Anterior cingulate cortex (tissue), 58 donors: ENCODE data around the gene RSAD2.

Experiments used
- DNase-seq, 58 donors: peaks; one replicate each; lab custom pipeline; 2025; lab: John Stamatoyannopoulos, UW

RSAD2 gene

GRCh38 chr2:6863792-6864191 is 13.8 kb upstream of the RSAD2 start:
- peak in 1 of 58 donors; percentile 2 for DNase-seq

GRCh38 chr2:6864231-6864754 is 13.3 kb upstream of the RSAD2 start:
- no peak for DNase-seq

GRCh38 chr2:6864923-6865345 is 12.6 kb upstream of the RSAD2 start:
- DNase-seq, result peak in 3 of 58 donors; percentile 23 to 37 (median 33)

- peak in 37 of 58 donors; percentile 11 to 72 (median 42) for DNase-seq
These were observed 12.0 kb upstream of the RSAD2 start, which contains the start of gene CMPK2 for GRCh38 chr2:6865346-6866274. TSS of gene CMPK2 (minus strand) at chr2:6865907. CDS start at chr2:6865696, 211 bp downstream.

GRCh38 chr2:6866275-6866671 is 11.3 kb upstream of the RSAD2 start:
- DNase-seq, result peak in 8 of 58 donors; percentile 9 to 30 (median 18)

GRCh38 chr2:6866982-6867381 is 10.6 kb upstream of the RSAD2 start:
- no peak for DNase-seq

GRCh38 chr2:6872394-6872793 is 5.2 kb upstream of the RSAD2 start:
- DNase-seq, result no peak

- no peak for DNase-seq
These were observed 3.5 kb upstream of the RSAD2 start for GRCh38 chr2:6874032-6874431.

- no peak for DNase-seq
These were observed 1.3 kb upstream of the RSAD2 start for GRCh38 chr2:6876309-6876708.

GRCh38 chr2:6878549-6878948 is 972 bp downstream of the RSAD2 start:
- no peak for DNase-seq

GRCh38 chr2:6879011-6879410 is 1.4 kb downstream of the RSAD2 start:
- DNase-seq, result no peak

- DNase-seq, result no peak
These were observed 2.7 kb downstream of the RSAD2 start for GRCh38 chr2:6880200-6880733.

GRCh38 chr2:6881046-6881445 is 3.5 kb downstream of the RSAD2 start:
- no peak for DNase-seq

GRCh38 chr2:6881516-6881915 is 3.9 kb downstream of the RSAD2 start:
- no peak for DNase-seq

GRCh38 chr2:6883448-6884122 is 6.0 kb downstream of the RSAD2 start:
- DNase-seq, result no peak

GRCh38 chr2:6885551-6885950 is 8.0 kb downstream of the RSAD2 start:
- DNase-seq, result no peak

- DNase-seq, result no peak
These were observed 8.4 kb downstream of the RSAD2 start for GRCh38 chr2:6885968-6886367.

- DNase-seq, result no peak
These were observed 10.2 kb downstream of the RSAD2 start for GRCh38 chr2:6887751-6888192.

GRCh38 chr2:6888724-6889123 is 11.1 kb downstream of the RSAD2 start:
- DNase-seq, result no peak

- DNase-seq, result no peak
These were observed 16.4 kb downstream of the RSAD2 start for GRCh38 chr2:6893876-6894482.
